GM23248 (cell line): ENCODE data around the gene DTX3L.

Source experiments
- EZH2 ChIP-seq: fragments of 200-600 bp; sonication (generic); IDR thresholded peaks from 2 replicates; pipeline ENCODE4 v1.6.1; 2018; ENCODE audit warnings: antibody characterized with exemption, mild to moderate bottlenecking; ENCODE audit not compliant: insufficient read depth, poor library complexity, severe bottlenecking
- EZH2phosphoT487 ChIP-seq: fragments of 200-600 bp; sonication (generic); IDR thresholded peaks from 2 replicates; pipeline ENCODE4 v1.6.1; 2018; ENCODE audit warnings: antibody characterized with exemption, moderate library complexity, mild to moderate bottlenecking, low read depth; ENCODE audit not compliant: insufficient read depth

- no peak for TF ChIP-seq EZH2
- TF ChIP-seq EZH2phosphoT487: no peak
These were observed 3.5 kb upstream of the DTX3L start for GRCh38 chr3:122560680-122561079.
